Neural crest cell (in vitro differentiated cells): ENCODE results near the gene CHAT. TPM values are rescaled to one million over a fixed set of nuclear protein-coding genes. Genes with fewer than 3 reads are reported as not detected.

Source experiments
- DNase-seq: peaks from one replicate; pipeline ENCODE4 v3.0.0; 2021; ENCODE audit warnings: low read depth, mixed read lengths, low spot score
- H3K27ac Mint-ChIP-seq: one replicate; pipeline ENCODE4 v1.8.0; 2021; ENCODE audit warnings: mild to moderate bottlenecking, mixed read lengths; ENCODE audit not compliant: unreplicated experiment
- H3K27me3 Mint-ChIP-seq: 2 replicates; pipeline ENCODE4 v1.8.0; 2021; ENCODE audit warnings: low read depth, mild to moderate bottlenecking, mixed read lengths
- H3K36me3 Mint-ChIP-seq: 2 replicates; pipeline ENCODE4 v1.8.0; 2021; ENCODE audit warnings: low read depth, mild to moderate bottlenecking, mixed read lengths
- H3K4me1 Mint-ChIP-seq: 2 replicates; pipeline ENCODE4 v1.8.0; 2021; ENCODE audit warnings: mixed read lengths
- H3K4me3 Mint-ChIP-seq: one replicate; pipeline ENCODE4 v1.8.0; 2021; ENCODE audit warnings: mild to moderate bottlenecking, mixed read lengths
- H3K9me3 Mint-ChIP-seq: 2 replicates; pipeline ENCODE4 v1.8.0; 2021; ENCODE audit warnings: mixed read lengths
- CTCF ChIP-seq: fragments of 200-600 bp; sonication (generic); conservative IDR thresholded peaks from 2 replicates; pipeline ENCODE4 v1.5.0; 2021; ENCODE audit warnings: antibody characterized with exemption, mild to moderate bottlenecking
- total RNA-seq: library from RNA; stranded (reverse); gene quantifications from 2 replicates; pipeline ENCODE4 v1.2.1, GENCODE V29; 2021

The CHAT gene
- total RNA-seq, 1 donor from 2014 or later = 2.7 TPM

GRCh38 chr10:49633327-49634068 is 19.7 kb downstream of the CHAT start:
- DNase-seq = no peak
- peaks cover 43% of the 10 kb centered on the region for H3K27me3 Mint-ChIP-seq
- TF ChIP-seq CTCF = no peak
- H3K9me3 Mint-ChIP-seq = no peaks in the 10 kb centered on the region
- no peaks in the 10 kb centered on the region for H3K4me1 Mint-ChIP-seq
- no peak overlapping the region for H3K4me3 Mint-ChIP-seq
- no peaks in the 10 kb centered on the region for H3K36me3 Mint-ChIP-seq
- H3K27ac Mint-ChIP-seq = peak overlapping the region; percentile 45

GRCh38 chr10:49634069-49634660 is 20.3 kb downstream of the CHAT start:
- TF ChIP-seq CTCF = no peak
- peaks cover 50% of the 10 kb centered on the region for H3K27me3 Mint-ChIP-seq
- no peak for DNase-seq
- H3K27ac Mint-ChIP-seq = no peak overlapping the region
- H3K36me3 Mint-ChIP-seq = no peaks in the 10 kb centered on the region
- no peak overlapping the region for H3K4me3 Mint-ChIP-seq
- no peaks in the 10 kb centered on the region for H3K9me3 Mint-ChIP-seq
- H3K4me1 Mint-ChIP-seq = no peaks in the 10 kb centered on the region

- H3K36me3 Mint-ChIP-seq = no peaks in the 10 kb centered on the region
Observed at GRCh38 chr10:49642311-49642710, 28.5 kb downstream of the CHAT start.

GRCh38 chr10:49643241-49644034 is 29.6 kb downstream of the CHAT start:
- Mint-ChIP-seq H3K9me3 (no peaks in the 10 kb centered on the region), H3K4me3 (no peak overlapping the region), H3K27ac (no peak overlapping the region), H3K27me3 (peaks cover 26% of the 10 kb centered on the region), H3K36me3 (no peaks in the 10 kb centered on the region), H3K4me1 (no peaks in the 10 kb centered on the region)
- no peak for TF ChIP-seq CTCF
- DNase-seq = no peak

More at GRCh38 chr10:49642311-49642710, 28.5 kb downstream of the CHAT start:
- no peaks in the 10 kb centered on the region for H3K4me1 Mint-ChIP-seq
- TF ChIP-seq CTCF = no peak
- no peak overlapping the region for H3K27ac Mint-ChIP-seq
- no peak for DNase-seq
- H3K4me3 Mint-ChIP-seq = no peak overlapping the region
- H3K27me3 Mint-ChIP-seq = peaks cover 38% of the 10 kb centered on the region
- H3K9me3 Mint-ChIP-seq = no peaks in the 10 kb centered on the region

GRCh38 chr10:49644035-49644646 is 30.3 kb downstream of the CHAT start:
- no peak for DNase-seq
- no peak for TF ChIP-seq CTCF
- Mint-ChIP-seq H3K4me1 (peaks cover 1% of the 10 kb centered on the region), H3K27me3 (peaks cover 19% of the 10 kb centered on the region), H3K9me3 (no peaks in the 10 kb centered on the region), H3K27ac (peak overlapping the region; percentile 43), H3K36me3 (no peaks in the 10 kb centered on the region), H3K4me3 (no peak overlapping the region)
